NCI-H2081 (cell line): Measurements from ENCODE around the gene NID2.

Experiments
- DNase-seq, 2 experiments: peaks; one replicate each; lab custom pipeline; 2025; lab: John Stamatoyannopoulos, UW

Gene NID2

GRCh38 chr14:52000019-52000582 is 68.8 kb downstream of the NID2 start:
- DNase-seq: no peak

- no peak for DNase-seq
These were observed 69.8 kb downstream of the NID2 start for GRCh38 chr14:51999084-51999483.

GRCh38 chr14:51998348-51998747 is 70.5 kb downstream of the NID2 start:
- no peak for DNase-seq

GRCh38 chr14:51996148-51996746 is 72.6 kb downstream of the NID2 start:
- DNase-seq: peak; percentile 9 to 23

GRCh38 chr14:51993285-51993920 is 75.5 kb downstream of the NID2 start:
- no peak for DNase-seq

- no peak for DNase-seq
These were observed 78.4 kb downstream of the NID2 start for GRCh38 chr14:51990488-51990887.

GRCh38 chr14:51989293-51990234 is 79.3 kb downstream of the NID2 start, which contains the start of gene RTRAF:
Gene RTRAF (plus strand): TSS chr14:51989546. CDS start chr14:51989640, 94 bp downstream.
- peak; percentile 92 to 95 for DNase-seq

DNA sequence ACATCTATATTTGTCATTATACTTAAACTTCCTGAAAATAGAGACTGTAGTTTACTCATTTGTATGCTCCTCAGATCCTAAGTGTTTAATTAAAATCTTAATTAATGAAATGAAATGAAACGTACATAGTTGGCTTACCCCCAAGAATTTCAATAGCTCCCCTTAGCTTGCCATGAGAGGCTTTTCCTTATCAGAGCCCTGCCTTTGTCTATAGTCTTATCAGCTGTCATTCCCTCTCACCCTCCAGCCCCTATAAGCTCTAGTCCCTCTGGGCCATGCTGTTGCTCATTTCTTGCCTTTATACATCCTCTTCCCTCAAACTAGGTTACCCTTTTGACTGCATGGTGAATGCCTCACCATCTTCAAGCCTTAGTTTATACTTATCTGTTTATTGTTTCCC is 80.6 kb downstream of the NID2 start:
- no peak for DNase-seq

- no peak for DNase-seq
These were observed 87.5 kb downstream of the NID2 start for GRCh38 chr14:51981218-51981854.

DNA sequence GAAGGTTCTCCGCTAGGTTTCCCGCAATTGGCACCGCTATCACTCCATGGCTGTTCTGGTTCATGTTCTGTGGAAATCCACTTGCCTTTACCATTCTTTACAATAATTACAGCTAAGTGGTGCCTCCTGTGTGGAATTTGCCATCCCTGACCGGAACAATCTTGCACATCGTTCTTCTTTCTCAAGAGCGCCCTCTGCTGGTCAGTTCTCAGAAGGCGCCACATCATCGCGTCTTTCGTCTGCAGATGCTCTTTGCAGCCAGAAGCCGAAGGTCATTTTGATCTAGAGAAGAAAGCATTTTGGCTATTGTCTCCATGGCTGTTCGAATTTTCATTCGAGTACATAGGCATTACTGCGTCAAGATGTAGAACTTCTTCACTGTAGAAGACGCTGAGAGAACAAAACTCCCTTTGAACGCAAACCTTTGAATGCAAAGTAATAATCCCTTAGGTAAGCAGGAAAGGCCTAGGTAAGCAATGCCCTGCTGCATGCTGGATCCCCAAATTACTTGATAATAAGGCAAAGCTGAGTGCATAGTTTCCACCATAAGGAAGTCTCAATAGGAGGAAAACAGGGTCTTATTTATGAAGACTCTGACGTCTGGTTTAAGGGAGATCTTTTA is 89.7 kb downstream of the NID2 start:
- peak; percentile 82 to 86 for DNase-seq

- DNase-seq: no peak
These were observed 90.2 kb downstream of the NID2 start for GRCh38 chr14:51978681-51979085.

GRCh38 chr14:51977075-51977474 is 91.8 kb downstream of the NID2 start:
- no peak for DNase-seq

DNA sequence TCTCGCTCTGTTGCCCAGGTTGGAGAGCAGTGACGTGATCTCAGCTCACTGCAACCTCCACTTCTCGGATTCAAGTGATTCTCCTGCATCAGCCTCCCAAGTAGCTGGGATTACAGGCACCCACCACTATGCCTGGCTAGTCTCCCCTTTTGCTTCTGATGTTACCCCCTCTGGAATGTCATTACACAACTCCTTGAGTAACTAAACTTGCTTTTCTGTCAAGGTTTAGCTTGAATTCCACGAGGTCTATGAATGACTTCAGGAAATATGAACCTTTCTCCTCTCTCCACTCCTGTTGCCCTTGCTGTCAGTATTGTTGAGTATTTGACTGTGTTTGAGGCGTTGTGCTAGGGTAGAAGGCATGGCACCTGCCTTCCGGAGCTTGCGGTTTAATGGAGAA is 96.3 kb downstream of the NID2 start:
- DNase-seq: no peak

- DNase-seq: no peak
These were observed 98.9 kb downstream of the NID2 start for GRCh38 chr14:51969852-51970540.

GRCh38 chr14:51967521-51967920 is 101.3 kb downstream of the NID2 start:
- no peak for DNase-seq

- DNase-seq: no peak
These were observed 105.6 kb downstream of the NID2 start for GRCh38 chr14:51963286-51963685.

GRCh38 chr14:51962711-51963110 is 106.1 kb downstream of the NID2 start:
- no peak for DNase-seq

GRCh38 chr14:51960866-51961265 is 108.0 kb downstream of the NID2 start:
- peak in 1 of 2 experiments; percentile 61 for DNase-seq

DNA sequence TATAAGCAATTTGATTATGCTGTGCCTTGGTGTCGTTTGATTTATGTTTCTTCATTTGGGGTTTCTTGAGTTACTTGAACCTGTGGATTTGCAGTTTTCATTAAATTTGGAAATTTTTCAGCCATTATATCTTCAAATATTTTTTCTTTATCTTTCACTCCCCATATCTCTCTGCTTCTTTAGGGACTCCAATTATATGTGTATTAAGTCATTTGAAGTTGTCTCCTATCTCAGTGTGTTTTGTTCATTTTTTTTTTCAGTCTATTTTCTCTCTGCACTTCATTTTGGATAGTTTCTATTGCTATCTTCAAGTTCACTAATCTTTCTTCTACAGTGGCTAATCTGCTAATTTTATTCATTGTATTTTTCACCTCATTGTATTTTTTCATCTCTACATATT is 108.9 kb downstream of the NID2 start:
- DNase-seq: no peak

DNA sequence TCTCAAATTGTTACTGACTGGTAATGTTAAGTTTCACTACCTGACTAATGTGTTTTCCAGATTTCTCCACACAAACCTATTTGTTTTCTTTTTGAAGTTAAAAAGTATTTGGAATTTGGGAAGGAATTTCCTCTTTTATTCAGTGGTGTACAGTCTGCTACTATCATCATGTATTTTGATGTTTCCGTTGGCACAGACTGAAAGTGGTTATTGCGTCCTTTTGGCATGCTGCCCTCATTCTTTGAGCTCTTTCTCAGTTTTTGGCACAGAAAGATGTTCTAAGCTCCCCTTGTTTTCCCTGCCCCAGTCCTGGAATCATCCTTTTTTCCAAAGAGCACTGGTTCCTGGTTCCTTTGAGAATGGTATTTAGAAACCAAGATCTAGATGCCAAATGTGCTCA is 110.9 kb downstream of the NID2 start:
- DNase-seq: no peak
